Measurements from ENCODE around the gene RAB20. TPM values are rescaled to one million over a fixed set of nuclear protein-coding genes. Genes with fewer than 3 reads are reported as not detected.
A peak's percentile ranks its signal among the peaks of the same experiment; 100 is the strongest.

The RAB20 gene
- total and polyA plus RNA-seq, 9 of the 15 experiments (the other 6 are each of a cell fraction or from before 2014, with no cell fraction given), result 0.62 to 9.2 (median 5.4) TPM

DNA sequence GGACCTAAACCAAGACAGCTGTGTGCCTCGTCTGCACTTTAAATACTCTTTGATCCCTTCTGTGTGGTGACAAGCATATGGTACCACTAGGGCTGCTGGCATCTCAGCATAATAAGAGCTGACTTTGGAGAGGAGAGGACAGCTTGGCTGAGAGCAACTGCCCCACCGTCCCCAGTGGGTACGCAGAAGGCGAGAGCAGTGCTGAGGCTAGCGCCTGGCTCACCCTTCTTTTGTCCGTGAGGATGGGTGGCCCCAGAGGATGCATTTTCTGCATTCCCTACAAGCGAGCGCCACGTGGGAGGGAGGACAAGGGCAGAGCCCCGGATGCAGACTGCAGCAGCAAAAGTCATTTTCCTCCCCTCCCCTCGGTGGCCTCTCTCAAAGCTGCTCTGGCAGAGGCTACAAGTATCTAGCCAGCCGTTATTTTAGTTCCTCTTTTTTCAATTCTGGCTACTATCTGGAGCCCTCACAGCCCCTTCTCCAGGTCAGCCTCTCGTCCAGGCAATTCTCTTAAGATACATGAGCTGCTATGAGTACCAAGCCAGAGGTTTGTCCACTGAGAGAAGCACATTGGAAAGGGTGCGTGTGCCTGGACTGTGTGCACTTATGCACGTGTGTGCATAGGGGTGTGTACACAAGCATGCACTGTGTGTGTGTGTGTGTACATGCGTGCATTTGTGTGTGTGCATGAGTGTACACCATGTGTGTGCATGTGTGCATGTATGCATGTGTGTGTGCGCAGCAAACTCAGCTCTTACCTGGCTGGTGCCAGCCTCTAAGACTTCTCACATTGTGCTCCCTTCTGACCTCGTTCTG, 51.3 kb downstream of the RAB20 start (continued):
- TF ChIP-seq, protein P1, sequence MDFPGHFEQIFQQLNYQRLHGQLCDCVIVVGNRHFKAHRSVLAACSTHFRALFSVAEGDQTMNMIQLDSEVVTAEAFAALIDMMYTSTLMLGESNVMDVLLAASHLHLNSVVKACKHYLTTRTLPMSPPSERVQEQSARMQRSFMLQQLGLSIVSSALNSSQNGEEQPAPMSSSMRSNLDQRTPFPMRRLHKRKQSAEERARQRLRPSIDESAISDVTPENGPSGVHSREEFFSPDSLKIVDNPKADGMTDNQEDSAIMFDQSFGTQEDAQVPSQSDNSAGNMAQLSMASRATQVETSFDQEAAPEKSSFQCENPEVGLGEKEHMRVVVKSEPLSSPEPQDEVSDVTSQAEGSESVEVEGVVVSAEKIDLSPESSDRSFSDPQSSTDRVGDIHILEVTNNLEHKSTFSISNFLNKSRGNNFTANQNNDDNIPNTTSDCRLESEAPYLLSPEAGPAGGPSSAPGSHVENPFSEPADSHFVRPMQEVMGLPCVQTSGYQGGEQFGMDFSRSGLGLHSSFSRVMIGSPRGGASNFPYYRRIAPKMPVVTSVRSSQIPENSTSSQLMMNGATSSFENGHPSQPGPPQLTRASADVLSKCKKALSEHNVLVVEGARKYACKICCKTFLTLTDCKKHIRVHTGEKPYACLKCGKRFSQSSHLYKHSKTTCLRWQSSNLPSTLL (IDR thresholded peaks at IDR 0.05), result no peak
- no peak for TF ChIP-seq ZNF384 (IDR thresholded peaks at IDR 0.05; ENCODE audit: low read depth, low read length)
- no peak for TF ChIP-seq SMARCA5 (IDR thresholded peaks at IDR 0.05)
- TF ChIP-seq DEAF1 (CRISPR knock-in tag; IDR thresholded peaks at IDR 0.05), result no peak
- TF ChIP-seq ZNF592 (IDR thresholded peaks at IDR 0.05), result peak; percentile 70; the same call in 1 of the 2 replicates
- no peak for TF ChIP-seq SIN3B (IDR thresholded peaks at IDR 0.05; ENCODE audit: low read depth)
- no peak for TF ChIP-seq ZNF586 (CRISPR knock-in tag; conservative IDR thresholded peaks at IDR 0.05)
- TF ChIP-seq CTCF (IDR thresholded peaks at IDR 0.05 in 2 of 3, conservative IDR thresholded peaks at IDR 0.05 in 1 of 3; ENCODE audit: insufficient read depth in 2 of 3, low read depth in 1 of 3, low read length in 3 of 3), result no peak
- no peak for TF ChIP-seq ZNF699 (CRISPR knock-in tag; IDR thresholded peaks at IDR 0.05; ENCODE audit: insufficient replicate concordance)
- no peak for TF ChIP-seq PHB (CRISPR knock-in tag; IDR thresholded peaks at IDR 0.05)
- no peak for TF ChIP-seq SMAD1 (IDR thresholded peaks at IDR 0.05; ENCODE audit: low read depth, low read length, partially characterized antibody)
- TF ChIP-seq E2F3 (CRISPR knock-in tag; IDR thresholded peaks at IDR 0.05), result no peak
- TF ChIP-seq, protein P2, sequence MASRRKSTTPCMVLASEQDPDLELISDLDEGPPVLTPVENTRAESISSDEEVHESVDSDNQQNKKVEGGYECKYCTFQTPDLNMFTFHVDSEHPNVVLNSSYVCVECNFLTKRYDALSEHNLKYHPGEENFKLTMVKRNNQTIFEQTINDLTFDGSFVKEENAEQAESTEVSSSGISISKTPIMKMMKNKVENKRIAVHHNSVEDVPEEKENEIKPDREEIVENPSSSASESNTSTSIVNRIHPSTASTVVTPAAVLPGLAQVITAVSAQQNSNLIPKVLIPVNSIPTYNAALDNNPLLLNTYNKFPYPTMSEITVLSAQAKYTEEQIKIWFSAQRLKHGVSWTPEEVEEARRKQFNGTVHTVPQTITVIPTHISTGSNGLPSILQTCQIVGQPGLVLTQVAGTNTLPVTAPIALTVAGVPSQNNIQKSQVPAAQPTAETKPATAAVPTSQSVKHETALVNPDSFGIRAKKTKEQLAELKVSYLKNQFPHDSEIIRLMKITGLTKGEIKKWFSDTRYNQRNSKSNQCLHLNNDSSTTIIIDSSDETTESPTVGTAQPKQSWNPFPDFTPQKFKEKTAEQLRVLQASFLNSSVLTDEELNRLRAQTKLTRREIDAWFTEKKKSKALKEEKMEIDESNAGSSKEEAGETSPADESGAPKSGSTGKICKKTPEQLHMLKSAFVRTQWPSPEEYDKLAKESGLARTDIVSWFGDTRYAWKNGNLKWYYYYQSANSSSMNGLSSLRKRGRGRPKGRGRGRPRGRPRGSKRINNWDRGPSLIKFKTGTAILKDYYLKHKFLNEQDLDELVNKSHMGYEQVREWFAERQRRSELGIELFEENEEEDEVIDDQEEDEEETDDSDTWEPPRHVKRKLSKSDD (conservative IDR thresholded peaks at IDR 0.05; ENCODE audit: low read length), result no peak
